GM12878 (cell line): ENCODE measurements around the gene METRN. TPM values are rescaled to one million over a fixed set of nuclear protein-coding genes. Genes with fewer than 3 reads are reported as not detected.

ENCODE experiments used
- ATAC-seq: fragments of 200-7000 bp; cut with Tn5 transposase; 3 replicates; pipeline ENCODE4 v1.9.1; 2020; ENCODE audit warnings: mild to moderate bottlenecking, moderate library complexity
- BruUV-seq: library from RNA; stranded (reverse); fragments of 400-500 nt; replicated peaks from 2 replicates; lab custom pipeline; 2021; lab: Mats Ljungman, UMichigan
- CTCF ChIA-PET: fragments of 300-600 bp; sonication (Branson Sonifier 250); formaldehyde crosslinking; extraction: SDS; loops from one replicate; lab custom pipeline; 2021; ENCODE audit warnings: inconsistent platforms; lab: Yijun Ruan, JAX
- POLR2A ChIA-PET: fragments of 350-600 bp; formaldehyde crosslinking; extraction: SDS; loops from one replicate; lab custom pipeline; 2021; ENCODE audit warnings: inconsistent platforms; lab: Charles Lee
- RAD21 ChIA-PET: fragments of 300-600 bp; sonication (Branson Sonifier 250); formaldehyde crosslinking; loops from one replicate; lab custom pipeline; 2023; ENCODE audit warnings: antibody characterized with exemption; ENCODE audit not compliant: unreplicated experiment; lab: Charles Lee
- SMC1A ChIA-PET: fragments of 300-600 bp; sonication (Branson Sonifier 250); formaldehyde crosslinking; loops from one replicate; lab custom pipeline; 2023; ENCODE audit not compliant: unreplicated experiment, uncharacterized antibody; lab: Charles Lee
- DNase-seq: peaks from one replicate; pipeline ENCODE4 v3.0.0-alpha.2; 2011; ENCODE audit warnings: low read depth, low spot score
- FAIRE-seq: peaks from 3 replicates; lab custom pipeline; 2011; peaks lifted over from hg19 to GRCh38; lab: Jason Lieb, UNC
- H2AFZ ChIP-seq: 2 replicates; pipeline ENCODE4 v1.6.0; 2011; ENCODE audit warnings: low read depth, low read length, control low read depth; ENCODE audit not compliant: control insufficient read depth
- H3K27ac ChIP-seq: 2 replicates; pipeline ENCODE4 v1.5.1; 2011; ENCODE audit warnings: control low read depth; ENCODE audit not compliant: control insufficient read depth, insufficient read depth
- H3K27me3 ChIP-seq, 2 experiments: replicated peaks in 1 of 2; 2 replicates each; pipeline versions ENCODE4 v1.6.0 to v1.6.1; 2011; ENCODE audit warnings: low read length in 1 of 2; ENCODE audit not compliant: control insufficient read depth in 2 of 2, insufficient read depth in 2 of 2
- H3K36me3 ChIP-seq, 2 experiments: 2 replicates each; pipeline ENCODE4 v1.5.1; 2011; ENCODE audit warnings: low read length in 1 of 2; ENCODE audit not compliant: control insufficient read depth in 2 of 2, insufficient read depth in 2 of 2
- H3K4me1 ChIP-seq: 2 replicates; pipeline ENCODE4 v1.6.1; 2011; ENCODE audit warnings: mild to moderate bottlenecking, low read length, moderate library complexity, mixed read lengths; ENCODE audit not compliant: control insufficient read depth, insufficient read depth
- H3K4me2 ChIP-seq: 2 replicates; pipeline ENCODE4 v1.6.0; 2011; ENCODE audit warnings: control low read depth; ENCODE audit not compliant: control insufficient read depth, insufficient read depth
- H3K4me3 ChIP-seq: fragments of 200-600 bp; sonication (generic); 2 replicates; pipeline ENCODE4 v1.5.1; 2016
- H3K79me2 ChIP-seq: 2 replicates; pipeline ENCODE4 v1.6.0; 2011; ENCODE audit warnings: low read length; ENCODE audit not compliant: control insufficient read depth, insufficient read depth
- H3K9ac ChIP-seq: 2 replicates; pipeline ENCODE4 v1.8.0; 2011; ENCODE audit warnings: low read length, control low read depth, mixed read lengths; ENCODE audit not compliant: control insufficient read depth, insufficient read depth
- H3K9me3 ChIP-seq: replicated peaks from 3 replicates; pipeline ENCODE4 v1.5.1; 2011; ENCODE audit warnings: mild to moderate bottlenecking, low read length; ENCODE audit not compliant: control insufficient read depth, insufficient read depth
- H4K20me1 ChIP-seq: 2 replicates; pipeline ENCODE4 v1.6.0; 2011; ENCODE audit not compliant: control insufficient read depth, insufficient read depth
- ATF7 ChIP-seq: fragments of 450-650 bp; IDR thresholded peaks from 2 replicates; pipeline ENCODE4 v1.6.1; 2016; ENCODE audit warnings: low read depth, mild to moderate bottlenecking
- BHLHE40 ChIP-seq, 2 experiments: fragments of 450-650 bp in 1 of 2; IDR thresholded peaks; 2 replicates each; pipeline ENCODE4 v1.6.1; 2011 to 2017; ENCODE audit warnings: low read depth in 2 of 2, borderline replicate concordance in 1 of 2, improper control_type of control experiment in 1 of 2, low read length in 1 of 2, mild to moderate bottlenecking in 1 of 2
- CHD1 ChIP-seq: IDR thresholded peaks from 2 replicates; pipeline ENCODE4 v1.6.1; 2012; ENCODE audit warnings: low read depth, low read length, improper control_type of control experiment
- NFXL1 ChIP-seq: fragments of 450-650 bp; IDR thresholded peaks from 2 replicates; pipeline ENCODE4 v1.6.1; 2017; ENCODE audit warnings: antibody characterized with exemption, mild to moderate bottlenecking, borderline replicate concordance
- PAX5 ChIP-seq: IDR thresholded peaks from 2 replicates; pipeline ENCODE4 v1.6.1; 2011; ENCODE audit warnings: low read depth, low read length, borderline replicate concordance
- POLR2AphosphoS2 ChIP-seq: IDR thresholded peaks from 2 replicates; pipeline ENCODE4 v1.6.1; 2011; ENCODE audit warnings: low read depth, mild to moderate bottlenecking, low read length, improper control_type of control experiment, moderate library complexity
- POLR2AphosphoS5 ChIP-seq: IDR thresholded peaks from 2 replicates; pipeline ENCODE4 v1.6.1; 2011; ENCODE audit warnings: mild to moderate bottlenecking, low read length, inconsistent platforms
- RCOR1 ChIP-seq: conservative IDR thresholded peaks from 2 replicates; pipeline ENCODE4 v1.6.1; 2012; ENCODE audit warnings: low read depth, low read length, improper control_type of control experiment
- RFX5 ChIP-seq: IDR thresholded peaks from 2 replicates; pipeline ENCODE4 v1.6.1; 2011; ENCODE audit warnings: low read depth, low read length, improper control_type of control experiment
- SMARCA5 ChIP-seq: fragments of 450-650 bp; IDR thresholded peaks from 2 replicates; pipeline ENCODE4 v1.6.1; 2017; ENCODE audit warnings: mild to moderate bottlenecking
- SRF ChIP-seq, 2 experiments: IDR thresholded peaks; 2 replicates each; pipeline ENCODE4 v1.6.1; 2011; ENCODE audit warnings: low read depth in 2 of 2, low read length in 2 of 2, mild to moderate bottlenecking in 1 of 2, moderate library complexity in 1 of 2
- STAT1 ChIP-seq: fragments of 450-650 bp; conservative IDR thresholded peaks from 2 replicates; pipeline ENCODE4 v1.6.1; 2014; ENCODE audit warnings: antibody characterized with exemption, mild to moderate bottlenecking
- SUZ12 ChIP-seq: fragments of 200-600 bp; sonication (generic); IDR thresholded peaks from one replicate; pipeline ENCODE4 v1.6.1; 2018; ENCODE audit warnings: antibody characterized with exemption, mild to moderate bottlenecking; ENCODE audit not compliant: unreplicated experiment
- TCF12 ChIP-seq: IDR thresholded peaks from 2 replicates; pipeline ENCODE4 v1.6.1; 2011; ENCODE audit warnings: low read depth, mild to moderate bottlenecking, low read length
- ZZZ3 ChIP-seq: IDR thresholded peaks from 2 replicates; pipeline ENCODE4 v1.6.1; 2011; ENCODE audit warnings: low read depth; ENCODE audit not compliant: control insufficient read depth, insufficient read length
- WGBS: methylation state at CpG from one replicate; pipeline ENCODE4 v1.1.6; 2016; ENCODE audit warnings: low lambda C conversion rate; ENCODE audit not compliant: insufficient replicate concordance, insufficient coverage; ENCODE audit errors: missing lambda C conversion rate; 5-methylcytosine and 5-hydroxymethylcytosine counted together
- in situ Hi-C: fragments of 300-500 bp; cut with MboI; formaldehyde crosslinking; loops from 9 replicates; pipeline ENCODE4 v1.14.3; 2018; ENCODE audit warnings: mixed read lengths
- intact Hi-C: fragments of 100-400 bp; cut with micrococcal nuclease; formaldehyde crosslinking; loops from one replicate; pipeline ENCODE4 v1.14.2; 2022; ENCODE audit not compliant: unreplicated experiment
- polyA plus RNA-seq, 11 experiments: library from polyadenylated mRNA; depleted of rRNA in 4 of 11; unstranded in 6 of 11; stranded (reverse) in 5 of 11; fragments of >200 nt; fragmentation: Nextera tagmentation in 4 of 11; fragmentation: Illumina TruSeq in 1 of 11; extraction: Ambion mirVana in 4 of 11; extraction: Trizol in 1 of 11; gene quantifications; 1 replicate in 1 of 11; 2 replicates in 10 of 11; pipeline versions ENCODE4 v1.2.1 to v1.2.3, GENCODE V29; 2011 to 2016; ENCODE audit warnings: inconsistent platforms in 2 of 11, missing spikeins in 2 of 11, low read depth in 1 of 11
- total RNA-seq, 4 experiments: library from RNA; depleted of rRNA in 3 of 4; stranded (reverse); fragments of >200 nt in 3 of 4; fragmentation: Illumina TruSeq in 1 of 4; extraction: Trizol in 1 of 4; gene quantifications; 2 replicates each; pipeline versions ENCODE4 v1.2.1 to v1.2.3, GENCODE V29; 2013 to 2021

METRN gene
- total and polyA plus RNA-seq, 10 of the 15 experiments (the other 5 are each of a cell fraction or from before 2014, with no cell fraction given) = 0.11 to 12.8 (median 1.1) TPM; not detected in 1

GRCh38 chr16:766820-767640, 52.1 kb downstream of the METRN start:
- RAD21 ChIA-PET = no interaction called here
- Histone ChIP-seq H3K4me2 (no peak overlapping the region), H3K9ac (no peak overlapping the region), H3K9me3 (no peaks in the 10 kb centered on the region), H3K36me3 (no peaks in the 10 kb centered on the region), H3K27me3 (no peaks in the 10 kb centered on the region), H2AFZ (no peak overlapping the region), H4K20me1 (no peaks in the 10 kb centered on the region), H3K4me1 (no peaks in the 10 kb centered on the region), H3K4me3 (no peak overlapping the region), H3K79me2 (no peaks in the 10 kb centered on the region), H3K27ac (no peak overlapping the region)
- WGBS = 58% methylated on average over 28 of the region's 48 CpGs
- intact Hi-C loops (no loop called here), in situ Hi-C loops (no loop called here)
- CTCF ChIA-PET = no interaction called here
- no peak for ATAC-seq
- POLR2A ChIA-PET = no interaction called here
- BruUV-seq = no TSS peak
- FAIRE-seq = no peak
- DNase-seq = no peak
- SMC1A ChIA-PET = no interaction called here
- TF ChIP-seq POLR2AphosphoS2 = no peak
- TF ChIP-seq ZZZ3 = no peak
- no peak for TF ChIP-seq PAX5
- no peak for TF ChIP-seq SRF (IDR thresholded peaks at IDR 0.05; ENCODE audit: low read depth in 2 of 2, low read length in 2 of 2)
- TF ChIP-seq POLR2AphosphoS5 = no peak
- TF ChIP-seq SUZ12 = no peak
- TF ChIP-seq RFX5 = no peak
- no peak for TF ChIP-seq NFXL1
- no peak for TF ChIP-seq CHD1
- no peak for TF ChIP-seq TCF12
- TF ChIP-seq BHLHE40 (IDR thresholded peaks at IDR 0.05; ENCODE audit: borderline replicate concordance in 1 of 2, low read depth in 2 of 2, low read length in 1 of 2) = no peak
- no peak for TF ChIP-seq RCOR1
- TF ChIP-seq STAT1 = no peak
- TF ChIP-seq SMARCA5 = no peak
- TF ChIP-seq ATF7 = no peak
